ENCODE measurements around the gene CLIP4. TPM values are rescaled to one million over a fixed set of nuclear protein-coding genes. Genes with fewer than 3 reads are reported as not detected.
"Not testable (repeated sequence)": the region's sequence is repeated elsewhere in the genome, so short reads cannot be mapped to it uniquely, and the experiment has no call there.

The CLIP4 gene
- polyA plus RNA-seq, 1 donor from 2014 or later, result 13.3 TPM

GRCh38 chr2:29080886-29081743 lies 34.1 kb upstream of the CLIP4 start:
- H3K4me1 Mint-ChIP-seq, result peaks cover 0 to 5% (median 2%) of the 10 kb centered on the region in 3 donors
- no peaks in the 10 kb centered on the region for H3K36me3 Mint-ChIP-seq
- no peak overlapping the region for H3K4me3 Mint-ChIP-seq
- peaks cover 0 to 9% (median 5%) of the 10 kb centered on the region in 3 donors for H3K9me3 Mint-ChIP-seq
- no peak overlapping the region for H3K27ac Mint-ChIP-seq
- no peaks in the 10 kb centered on the region for H3K27me3 Mint-ChIP-seq

- Mint-ChIP-seq H3K9me3 (peaks cover 0 to 5% (median 5%) of the 10 kb centered on the region in 3 donors), H3K27ac (peak overlapping the region in 1 of 3 donors; percentile 31), H3K4me1 (peaks cover 0 to 5% (median 2%) of the 10 kb centered on the region in 3 donors), H3K4me3 (no peak overlapping the region), H3K36me3 (peaks cover 2% of the 10 kb centered on the region), H3K27me3 (peaks cover 2% of the 10 kb centered on the region)
These were observed 32.3 kb upstream of the CLIP4 start for GRCh38 chr2:29082804-29083495.

- H3K4me3 Mint-ChIP-seq, result no peak overlapping the region
- peaks cover 0 to 3% (median 0%) of the 10 kb centered on the region in 3 donors for H3K9me3 Mint-ChIP-seq
- H3K4me1 Mint-ChIP-seq, result peaks cover 0 to 5% (median 2%) of the 10 kb centered on the region in 3 donors
- no peak overlapping the region for H3K27ac Mint-ChIP-seq
- peaks cover 2% of the 10 kb centered on the region for H3K36me3 Mint-ChIP-seq
- H3K27me3 Mint-ChIP-seq, result peaks cover 2% of the 10 kb centered on the region
These were observed 30.7 kb upstream of the CLIP4 start for GRCh38 chr2:29084554-29084953.

GRCh38 chr2:29090311-29090710 lies 24.9 kb upstream of the CLIP4 start:
- not testable (repeated sequence) for H3K27me3 Mint-ChIP-seq, H3K4me3 Mint-ChIP-seq, H3K4me1 Mint-ChIP-seq, H3K9me3 Mint-ChIP-seq, H3K36me3 Mint-ChIP-seq, H3K27ac Mint-ChIP-seq

- Mint-ChIP-seq H3K4me1 (no peaks in the 10 kb centered on the region), H3K36me3 (no peaks in the 10 kb centered on the region), H3K27me3 (peaks cover 1% of the 10 kb centered on the region), H3K9me3 (peaks cover 0 to 3% (median 0%) of the 10 kb centered on the region in 3 donors), H3K4me3 (no peak overlapping the region), H3K27ac (no peak overlapping the region)
These were observed 18.2 kb upstream of the CLIP4 start for GRCh38 chr2:29096969-29097368.

- H3K4me1 Mint-ChIP-seq, result no peaks in the 10 kb centered on the region
- no peaks in the 10 kb centered on the region for H3K36me3 Mint-ChIP-seq
- no peak overlapping the region for H3K27ac Mint-ChIP-seq
- H3K4me3 Mint-ChIP-seq, result no peak overlapping the region
- peaks cover 1% of the 10 kb centered on the region for H3K27me3 Mint-ChIP-seq
- peaks cover 0 to 3% (median 0%) of the 10 kb centered on the region in 3 donors for H3K9me3 Mint-ChIP-seq
These were observed 17.6 kb upstream of the CLIP4 start for GRCh38 chr2:29097569-29097968.

GRCh38 chr2:29100564-29100963 lies 14.7 kb upstream of the CLIP4 start:
- no peaks in the 10 kb centered on the region for H3K36me3 Mint-ChIP-seq
- no peak overlapping the region for H3K27ac Mint-ChIP-seq
- H3K9me3 Mint-ChIP-seq, result no peaks in the 10 kb centered on the region
- no peaks in the 10 kb centered on the region for H3K4me1 Mint-ChIP-seq
- peaks cover 1% of the 10 kb centered on the region for H3K27me3 Mint-ChIP-seq
- peak overlapping the region in 1 of 4 donors; percentile 57 for H3K4me3 Mint-ChIP-seq

- Mint-ChIP-seq H3K27ac (no peak overlapping the region), H3K27me3 (peaks cover 3% of the 10 kb centered on the region), H3K4me1 (peaks cover 0 to 3% (median 2%) of the 10 kb centered on the region in 3 donors), H3K4me3 (no peak overlapping the region), H3K36me3 (no peaks in the 10 kb centered on the region), H3K9me3 (no peaks in the 10 kb centered on the region)
These were observed 10.5 kb upstream of the CLIP4 start for GRCh38 chr2:29104688-29105087.

- H3K4me3 Mint-ChIP-seq, result no peak overlapping the region
- H3K4me1 Mint-ChIP-seq, result peaks cover 0 to 6% (median 3%) of the 10 kb centered on the region in 3 donors
- H3K27me3 Mint-ChIP-seq, result peaks cover 3% of the 10 kb centered on the region
These were observed 9.8 kb upstream of the CLIP4 start for GRCh38 chr2:29105375-29105774.

GRCh38 chr2:29106256-29106655 lies 9.0 kb upstream of the CLIP4 start:
- Mint-ChIP-seq H3K4me3 (no peak overlapping the region), H3K9me3 (no peaks in the 10 kb centered on the region), H3K36me3 (peaks cover 2% of the 10 kb centered on the region), H3K4me1 (peaks cover 0 to 6% (median 3%) of the 10 kb centered on the region in 3 donors), H3K27ac (no peak overlapping the region), H3K27me3 (peaks cover 3% of the 10 kb centered on the region)

More at GRCh38 chr2:29105375-29105774, 9.8 kb upstream of the CLIP4 start:
- Mint-ChIP-seq H3K9me3 (no peaks in the 10 kb centered on the region), H3K36me3 (peaks cover 1% of the 10 kb centered on the region), H3K27ac (no peak overlapping the region)

- Mint-ChIP-seq H3K27ac (no peak overlapping the region), H3K27me3 (peaks cover 3% of the 10 kb centered on the region), H3K4me1 (peaks cover 0 to 6% (median 3%) of the 10 kb centered on the region in 3 donors), H3K36me3 (peaks cover 2% of the 10 kb centered on the region), H3K4me3 (no peak overlapping the region), H3K9me3 (no peaks in the 10 kb centered on the region)
These were observed 8.2 kb upstream of the CLIP4 start for GRCh38 chr2:29106980-29107388.

- not testable (repeated sequence) for H3K4me3 Mint-ChIP-seq, H3K27ac Mint-ChIP-seq, H3K27me3 Mint-ChIP-seq, H3K9me3 Mint-ChIP-seq, H3K4me1 Mint-ChIP-seq, H3K36me3 Mint-ChIP-seq
These were observed 7.7 kb upstream of the CLIP4 start for GRCh38 chr2:29107547-29107946.

GRCh38 chr2:29108225-29108624 lies 7.0 kb upstream of the CLIP4 start:
- H3K36me3 Mint-ChIP-seq, result peaks cover 2% of the 10 kb centered on the region
- no peak overlapping the region for H3K27ac Mint-ChIP-seq
- no peaks in the 10 kb centered on the region for H3K9me3 Mint-ChIP-seq
- H3K4me3 Mint-ChIP-seq, result no peak overlapping the region
- peaks cover 0 to 6% (median 3%) of the 10 kb centered on the region in 3 donors for H3K4me1 Mint-ChIP-seq
- peaks cover 3% of the 10 kb centered on the region for H3K27me3 Mint-ChIP-seq

- H3K4me3 Mint-ChIP-seq, result peak overlapping the region in 1 of 4 donors; percentile 65
- H3K4me1 Mint-ChIP-seq, result peaks cover 5 to 10% (median 8%) of the 10 kb centered on the region in 3 donors
- no peaks in the 10 kb centered on the region for H3K9me3 Mint-ChIP-seq
- H3K27ac Mint-ChIP-seq, result no peak overlapping the region
- peaks cover 2% of the 10 kb centered on the region for H3K36me3 Mint-ChIP-seq
- H3K27me3 Mint-ChIP-seq, result peaks cover 3% of the 10 kb centered on the region
These were observed 6.0 kb upstream of the CLIP4 start for GRCh38 chr2:29109246-29109645.

- Mint-ChIP-seq H3K27ac (no peak overlapping the region), H3K4me3 (peak overlapping the region in 1 of 4 donors; percentile 38), H3K27me3 (peaks cover 7% of the 10 kb centered on the region), H3K9me3 (no peaks in the 10 kb centered on the region), H3K4me1 (peaks cover 5 to 17% (median 15%) of the 10 kb centered on the region in 3 donors), H3K36me3 (peaks cover 2% of the 10 kb centered on the region)
These were observed 4.2 kb upstream of the CLIP4 start for GRCh38 chr2:29110916-29111535.
